PC-3 (cell line): Measurements from ENCODE around the gene ACAP3.

Experiments
- EZH2 ChIP-seq: fragments of 300-600 bp; sonication (generic); IDR thresholded peaks from one replicate; pipeline ENCODE4 v1.6.1; 2017; ENCODE audit warnings: antibody characterized with exemption, mild to moderate bottlenecking, low read length; ENCODE audit not compliant: unreplicated experiment
- TF ChIP-seq, protein P1 (sequence below): fragments of 300-600 bp; sonication (generic); conservative IDR thresholded peaks from 2 replicates; pipeline ENCODE4 v1.5.1; 2017; ENCODE audit warnings: antibody characterized with exemption, low read depth, mild to moderate bottlenecking, low read length

DNA sequence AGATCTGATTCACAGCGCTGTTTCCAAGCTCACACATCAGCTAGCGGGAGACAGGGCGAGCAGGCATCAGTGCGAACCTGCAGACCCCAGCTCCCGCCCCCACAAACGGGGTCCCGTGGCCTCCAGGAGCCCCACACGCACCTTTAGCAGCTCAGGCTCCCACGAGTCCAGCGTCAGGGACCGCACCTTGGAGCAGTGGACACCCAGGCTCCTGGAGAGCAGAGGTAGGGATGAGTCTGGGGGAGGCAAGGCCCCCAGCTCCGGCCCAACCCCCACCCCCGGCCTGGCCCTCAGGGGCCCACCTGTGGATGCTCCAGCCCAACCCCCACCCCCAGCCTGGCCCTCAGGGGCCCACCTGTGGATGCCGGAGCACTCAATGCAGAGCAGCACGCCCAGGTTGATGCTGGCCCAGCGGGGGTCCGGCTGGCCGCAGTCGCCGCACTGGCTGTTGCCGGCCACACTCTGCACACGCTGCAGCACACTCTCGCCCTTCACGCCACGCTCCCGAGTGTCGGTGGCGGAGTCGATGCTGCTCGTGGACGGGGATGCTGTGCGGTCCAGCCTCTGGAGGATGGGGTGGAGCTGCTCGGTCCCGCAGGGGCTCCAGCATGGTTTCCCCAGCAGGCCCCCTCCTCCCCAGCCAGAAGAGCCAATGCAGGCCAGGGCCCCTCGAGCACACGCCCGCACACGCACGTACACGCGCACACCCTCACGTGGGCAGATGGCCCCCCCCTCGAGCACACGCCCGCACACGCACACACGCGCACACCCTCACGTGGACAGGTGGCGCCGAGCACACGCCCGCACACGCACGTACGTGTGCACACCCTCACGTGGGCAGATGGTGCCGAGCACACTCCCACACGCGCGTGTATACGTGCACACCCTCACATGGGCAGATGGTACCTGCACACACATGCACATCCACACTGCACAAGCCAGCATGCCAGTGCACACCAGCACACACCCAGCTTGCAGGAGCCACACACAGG lies 11.4 kb downstream of the ACAP3 start:
- TF ChIP-seq, protein P1, sequence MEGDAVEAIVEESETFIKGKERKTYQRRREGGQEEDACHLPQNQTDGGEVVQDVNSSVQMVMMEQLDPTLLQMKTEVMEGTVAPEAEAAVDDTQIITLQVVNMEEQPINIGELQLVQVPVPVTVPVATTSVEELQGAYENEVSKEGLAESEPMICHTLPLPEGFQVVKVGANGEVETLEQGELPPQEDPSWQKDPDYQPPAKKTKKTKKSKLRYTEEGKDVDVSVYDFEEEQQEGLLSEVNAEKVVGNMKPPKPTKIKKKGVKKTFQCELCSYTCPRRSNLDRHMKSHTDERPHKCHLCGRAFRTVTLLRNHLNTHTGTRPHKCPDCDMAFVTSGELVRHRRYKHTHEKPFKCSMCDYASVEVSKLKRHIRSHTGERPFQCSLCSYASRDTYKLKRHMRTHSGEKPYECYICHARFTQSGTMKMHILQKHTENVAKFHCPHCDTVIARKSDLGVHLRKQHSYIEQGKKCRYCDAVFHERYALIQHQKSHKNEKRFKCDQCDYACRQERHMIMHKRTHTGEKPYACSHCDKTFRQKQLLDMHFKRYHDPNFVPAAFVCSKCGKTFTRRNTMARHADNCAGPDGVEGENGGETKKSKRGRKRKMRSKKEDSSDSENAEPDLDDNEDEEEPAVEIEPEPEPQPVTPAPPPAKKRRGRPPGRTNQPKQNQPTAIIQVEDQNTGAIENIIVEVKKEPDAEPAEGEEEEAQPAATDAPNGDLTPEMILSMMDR = no peak
- no peak for TF ChIP-seq EZH2
